HG03520 (cell line): ENCODE data around the gene LHFPL2.
"Not testable (repeated sequence)": the region's sequence is repeated elsewhere in the genome, so short reads cannot be mapped to it uniquely, and the experiment has no call there.

Experiments used
- ATAC-seq: cut with Tn5 transposase; IDR thresholded peaks from one replicate; pipeline ENCODE4 v1.9.1; 2021; ENCODE audit warnings: mild to moderate bottlenecking, moderate library complexity; ENCODE audit not compliant: unreplicated experiment

LHFPL2 gene

GRCh38 chr5:78648359-78649210, at the start of gene LHFPL2:
Gene LHFPL2, minus strand, starts transcription at chr5:78648772. Its CDS starts 138,559 bp downstream, at chr5:78510213.
- peak; percentile 41 for ATAC-seq

DNA sequence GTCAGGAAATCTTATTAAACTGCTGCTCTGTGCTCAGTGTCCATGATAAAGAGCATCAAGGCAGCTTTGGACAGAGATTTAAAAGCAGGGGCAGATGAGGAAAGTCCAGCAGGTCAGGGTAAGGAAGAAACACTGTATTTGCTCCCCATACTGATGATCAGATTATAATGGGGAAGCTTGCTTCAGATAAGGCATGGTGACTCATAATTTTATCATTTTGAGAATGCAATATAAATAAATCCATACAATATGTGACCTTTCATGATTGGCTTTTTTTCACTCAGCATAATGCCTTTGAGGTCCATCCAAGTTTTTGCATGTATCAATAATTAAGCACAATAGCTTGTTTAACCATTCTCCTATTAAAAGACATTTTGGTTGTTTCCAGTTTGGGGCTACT, 48.1 kb upstream of the LHFPL2 start:
- ATAC-seq = no peak

- not testable (repeated sequence) for ATAC-seq
Observed at GRCh38 chr5:78696052-78696451, 47.5 kb upstream of the LHFPL2 start.

DNA sequence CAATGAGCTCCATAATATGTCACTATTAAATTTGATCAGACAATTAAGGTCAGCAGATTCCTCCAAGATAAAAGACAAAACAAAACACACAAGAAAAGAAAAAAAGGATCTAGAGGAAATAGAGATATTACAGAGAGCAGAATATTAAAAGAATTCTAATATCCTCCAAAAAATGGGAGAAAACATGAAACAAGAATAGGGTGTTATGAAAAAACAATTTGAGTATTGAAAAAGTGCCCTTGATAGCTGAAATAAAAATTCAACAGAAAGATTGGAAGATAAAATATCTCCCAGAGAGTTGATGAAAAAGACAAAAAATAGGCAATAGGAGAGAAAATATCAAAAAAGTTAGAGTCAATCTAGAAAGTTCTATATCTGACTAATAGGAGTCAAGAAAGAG, 44.8 kb upstream of the LHFPL2 start:
- ATAC-seq = no peak

DNA sequence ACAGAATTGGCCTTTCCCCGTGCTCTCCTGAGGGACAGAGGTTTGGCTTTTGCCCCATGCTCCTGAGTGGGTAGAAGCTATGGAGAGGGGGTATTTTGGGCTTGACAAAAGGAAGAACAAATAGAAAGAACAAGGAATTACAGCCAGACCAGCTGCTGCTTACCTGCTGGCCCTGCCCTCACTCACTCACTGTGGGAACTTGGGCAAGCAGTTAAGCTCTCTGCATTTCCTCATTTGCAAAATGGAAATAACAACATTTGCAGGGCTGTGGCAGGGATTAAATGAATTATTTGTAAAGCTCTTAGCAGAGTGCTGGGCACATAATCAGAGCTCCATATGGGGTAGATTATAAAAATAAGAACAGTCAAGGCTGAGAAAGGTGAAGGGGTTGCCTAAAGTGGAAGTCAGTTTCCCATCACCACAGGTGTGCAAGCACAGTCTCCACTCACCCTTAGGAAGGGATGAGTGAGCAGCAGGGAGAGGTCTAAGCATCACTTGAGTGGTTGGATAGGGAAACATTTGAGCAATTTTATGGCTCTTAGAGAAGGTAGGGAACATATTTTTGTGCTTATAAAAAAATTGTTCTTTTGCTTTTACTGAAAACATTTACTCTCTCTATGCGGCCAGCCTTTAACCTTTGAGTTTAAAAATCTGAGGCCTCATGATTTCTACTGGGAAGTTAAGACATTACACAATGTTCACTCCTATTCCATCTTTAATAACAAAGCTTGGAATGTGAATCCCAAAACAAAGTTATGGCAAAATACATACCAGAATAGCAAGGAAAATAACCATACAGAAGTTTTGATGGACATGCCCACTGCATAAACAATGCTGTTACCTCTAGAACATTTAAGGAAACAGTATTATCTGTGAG, 42.8 kb upstream of the LHFPL2 start:
- ATAC-seq = no peak

GRCh38 chr5:78690253-78690972, 41.8 kb upstream of the LHFPL2 start:
- no peak for ATAC-seq

DNA sequence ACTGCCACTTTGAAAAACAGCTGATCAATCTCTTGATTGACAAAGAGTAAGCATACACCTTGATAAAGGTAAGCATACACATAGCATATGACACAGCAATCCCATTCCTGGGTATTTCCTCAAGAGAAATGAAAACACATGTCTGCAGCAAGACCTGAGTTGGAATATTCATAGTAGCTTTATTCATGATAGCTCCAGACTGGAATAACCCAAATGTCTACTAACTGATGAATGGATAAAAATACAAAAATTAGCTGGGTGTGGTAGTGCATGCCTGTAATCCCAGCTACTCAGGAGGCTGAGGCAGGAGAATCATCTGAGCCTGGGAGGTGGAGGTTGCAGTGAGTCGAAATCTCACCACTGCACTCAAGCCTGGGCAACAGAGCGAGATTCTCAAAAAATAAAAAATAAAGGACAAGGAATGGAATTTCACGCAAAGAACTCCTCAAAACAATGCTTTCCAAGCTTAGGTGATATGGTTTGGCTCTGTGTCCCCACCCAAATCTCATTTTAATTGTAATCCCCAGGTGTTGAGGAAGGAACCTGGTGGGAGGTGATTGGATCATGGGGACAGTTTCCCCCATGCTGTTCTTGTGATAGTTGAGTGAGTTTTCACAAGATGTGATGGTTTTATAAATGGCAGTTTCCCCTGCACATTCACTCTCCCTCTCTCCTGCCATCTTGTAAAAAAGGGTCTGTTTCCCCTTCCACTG, 41.1 kb upstream of the LHFPL2 start:
- ATAC-seq = no peak

DNA sequence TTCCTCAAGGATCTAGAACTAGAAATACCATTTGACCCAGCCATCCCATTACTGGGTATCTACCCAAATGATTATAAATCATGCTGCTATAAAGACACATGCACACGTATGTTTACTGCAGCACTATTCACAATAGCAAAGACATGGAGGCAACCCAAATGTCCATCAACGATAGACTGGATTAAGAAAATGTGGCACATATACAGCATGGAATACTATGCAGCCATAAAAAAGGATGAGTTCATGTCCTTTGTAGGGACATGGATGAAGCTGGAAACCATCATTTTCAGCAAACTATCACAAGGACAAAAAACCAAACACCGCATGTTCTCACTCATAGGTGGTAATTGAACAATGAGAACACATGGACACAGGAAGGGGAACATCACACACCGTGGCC, 38.9 kb upstream of the LHFPL2 start:
- ATAC-seq = not testable (repeated sequence)

- not testable (repeated sequence) for ATAC-seq
Observed at GRCh38 chr5:78683905-78684304, 35.3 kb upstream of the LHFPL2 start.

DNA sequence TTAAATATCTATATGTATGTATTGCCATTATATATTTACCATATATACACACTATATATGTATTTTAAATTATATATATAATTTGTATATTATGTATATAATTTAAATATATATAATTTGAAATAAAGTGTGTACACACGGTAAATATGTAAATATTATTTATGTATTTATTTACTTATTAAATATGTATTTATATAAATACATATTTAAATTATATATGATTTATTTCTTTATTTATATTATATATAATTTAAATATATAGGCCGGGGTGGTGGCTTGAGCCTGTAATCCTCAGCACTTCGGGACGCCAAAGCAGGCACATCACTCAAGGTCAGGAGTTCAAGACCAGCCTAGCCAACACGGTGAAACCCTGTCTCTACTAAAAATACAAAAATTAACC, 31.3 kb upstream of the LHFPL2 start:
- no peak for ATAC-seq

DNA sequence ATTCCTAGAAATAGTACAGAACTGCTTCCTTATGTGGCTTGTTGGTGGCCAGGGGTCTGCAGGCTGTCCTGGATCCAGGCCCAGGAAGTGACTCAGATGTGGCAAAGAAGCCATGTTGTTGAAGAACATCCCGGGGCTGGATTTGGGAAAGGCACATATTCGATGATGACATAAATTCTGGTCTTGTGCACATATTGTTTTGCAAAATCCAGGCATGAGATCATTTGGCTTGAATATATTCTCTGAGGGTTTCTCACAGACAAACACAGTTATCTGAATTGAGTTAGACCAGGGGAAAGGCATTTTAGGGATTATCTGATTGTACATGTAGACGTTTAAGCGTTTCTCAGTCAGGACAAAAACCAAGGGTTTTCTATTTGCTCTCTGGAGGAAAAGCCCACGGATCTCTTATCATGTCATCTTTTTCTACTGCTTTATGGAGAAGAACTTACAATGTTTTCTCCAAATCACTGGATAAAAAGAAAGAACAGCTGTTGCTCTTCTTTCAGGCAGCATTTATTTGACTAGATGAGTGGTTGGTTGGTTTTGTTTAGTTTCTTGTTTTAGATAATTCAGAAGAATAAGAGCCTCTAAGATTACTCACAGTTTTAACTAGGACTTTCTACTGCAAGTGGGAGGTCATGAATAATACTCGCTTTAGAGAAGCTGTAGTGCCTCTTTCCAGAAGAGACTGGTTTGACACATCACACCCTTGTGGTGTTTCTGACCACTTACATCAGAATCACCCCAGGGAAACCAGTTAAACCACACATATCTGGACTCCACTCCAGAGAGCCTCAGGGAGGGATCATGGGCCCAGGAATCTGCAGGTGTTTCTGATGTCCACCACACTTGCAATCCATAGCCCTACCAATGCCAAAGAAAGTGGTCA, 29.5 kb upstream of the LHFPL2 start:
- no peak for ATAC-seq

DNA sequence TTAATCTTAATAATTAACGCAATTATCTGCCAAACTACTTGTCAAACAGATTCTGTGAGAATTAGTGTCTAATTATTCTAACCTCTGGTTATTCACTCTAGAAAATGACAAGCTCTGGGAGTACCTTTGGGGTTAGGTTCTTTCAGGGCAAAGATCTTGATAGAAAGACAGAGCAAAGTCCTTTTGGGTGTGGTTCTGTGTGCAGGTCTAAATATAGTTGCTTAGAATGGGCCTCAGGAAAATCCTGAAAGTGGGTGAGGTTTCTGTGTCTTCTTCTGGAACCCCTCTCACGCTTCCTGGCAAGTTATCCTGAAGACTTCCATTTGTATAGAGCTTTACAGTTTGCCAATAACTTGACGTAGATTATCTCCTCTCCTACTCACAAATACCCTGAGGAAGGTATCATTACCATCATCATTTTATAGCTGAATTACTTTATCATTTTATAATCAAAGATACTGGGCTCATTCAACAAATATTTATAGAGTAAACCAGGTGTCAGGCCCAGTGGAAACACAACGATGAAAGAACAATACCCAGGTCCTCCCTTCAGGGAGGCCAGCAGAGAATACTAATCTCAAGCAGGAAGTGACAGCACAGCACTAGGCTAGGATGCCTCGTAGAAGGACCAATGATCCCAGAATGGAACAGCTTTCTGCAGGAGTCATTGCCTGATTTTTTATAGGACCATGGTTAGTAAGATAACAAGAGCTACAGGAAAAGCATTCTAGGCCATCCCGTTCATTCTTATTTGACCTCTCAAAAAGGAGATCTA, 27.6 kb upstream of the LHFPL2 start:
- ATAC-seq = no peak

GRCh38 chr5:78673827-78674226, 25.3 kb upstream of the LHFPL2 start:
- ATAC-seq = not testable (repeated sequence)

DNA sequence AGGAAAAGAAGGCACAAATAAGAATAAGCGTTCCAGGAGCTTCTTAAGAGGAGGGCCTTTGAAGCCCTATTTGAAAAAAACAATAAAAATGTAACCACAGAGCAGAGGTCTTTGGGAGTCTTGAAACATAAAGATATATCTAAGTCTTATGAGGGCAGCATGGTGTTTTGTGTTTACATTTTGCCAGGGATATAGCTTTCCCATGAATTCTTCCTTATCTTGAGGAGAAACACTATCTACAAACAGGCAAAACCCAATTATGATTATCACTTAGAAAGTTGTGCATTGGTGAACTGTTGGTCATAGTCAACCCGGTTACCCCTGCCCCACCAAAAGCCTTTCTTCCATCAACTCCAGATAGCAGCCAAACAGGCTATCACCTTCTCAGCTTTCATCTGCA, 23.6 kb upstream of the LHFPL2 start:
- no peak for ATAC-seq

DNA sequence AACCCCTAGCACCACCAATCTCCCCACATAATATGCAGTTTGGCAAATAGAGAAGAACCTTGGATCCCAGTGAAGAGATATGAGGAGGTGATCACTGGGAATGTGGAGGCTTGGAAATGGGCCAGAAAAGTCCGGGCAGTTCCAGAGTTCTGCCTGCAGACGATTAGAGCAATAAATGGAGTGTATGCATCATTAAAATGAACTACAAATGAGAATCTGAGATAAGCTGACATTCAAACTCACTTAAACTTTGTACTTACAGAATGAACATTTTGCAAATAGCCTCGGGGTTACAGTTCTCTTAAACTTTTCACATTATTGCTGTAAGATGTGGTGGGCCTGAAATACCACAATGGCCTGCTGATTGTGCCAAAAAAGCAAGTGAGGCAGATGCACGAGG, 23.0 kb upstream of the LHFPL2 start:
- no peak for ATAC-seq

DNA sequence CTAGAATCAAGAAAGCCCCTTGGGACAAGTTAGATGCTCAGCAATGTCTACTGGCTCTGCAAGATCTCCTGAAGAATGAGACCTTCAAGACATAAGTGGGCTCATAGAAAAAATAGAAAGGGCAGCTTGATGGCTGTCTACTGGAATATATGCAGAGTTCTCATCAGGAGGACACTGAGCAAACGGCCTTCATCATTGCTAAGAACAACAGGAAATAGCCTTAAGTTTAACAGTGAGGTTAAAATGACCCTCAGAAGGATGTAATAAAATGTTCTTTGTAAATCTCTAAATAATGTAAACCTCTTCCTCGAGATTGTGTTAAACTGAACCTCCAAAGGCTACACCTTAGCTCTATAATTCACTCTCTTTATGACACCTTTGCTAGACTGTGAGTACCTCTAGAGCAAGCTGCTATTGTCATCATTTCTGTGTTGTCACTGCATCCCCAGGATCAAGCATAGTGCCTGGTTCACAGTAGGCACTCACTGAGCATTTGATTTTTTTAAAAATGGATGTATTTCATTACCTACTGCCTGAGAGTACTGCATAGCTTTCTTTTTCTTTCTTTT, 22.2 kb upstream of the LHFPL2 start:
- no peak for ATAC-seq

DNA sequence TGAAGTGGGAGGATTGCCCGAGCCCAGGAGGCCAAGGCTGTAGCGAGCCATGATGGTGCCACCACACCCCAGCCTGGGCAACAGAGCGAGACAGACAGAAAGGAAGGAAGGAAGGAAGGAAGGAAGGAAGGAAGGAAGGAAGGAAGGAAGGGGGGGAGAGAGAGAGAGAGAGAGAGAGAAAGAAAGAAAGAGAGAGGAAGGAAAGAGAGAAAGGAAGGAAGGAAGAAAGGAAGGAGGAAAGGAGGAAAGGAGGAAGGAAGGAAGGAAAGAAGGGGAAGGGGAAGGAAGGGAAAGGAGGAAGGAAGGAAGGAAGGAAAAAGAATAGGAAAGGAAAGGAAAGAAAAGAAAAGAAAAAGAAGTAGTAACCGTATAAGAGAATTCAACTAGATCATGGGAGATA, 20.8 kb upstream of the LHFPL2 start:
- no peak for ATAC-seq

- no peak for ATAC-seq
Observed at GRCh38 chr5:78667461-78668103, 19.0 kb upstream of the LHFPL2 start.
